Thyroid gland (tissue), 4 donors: Measurements from ENCODE around the gene ZNF320.

Experiments used
- POLR2A ChIP-seq, 2 donors: fragments of 450-650 bp; IDR thresholded peaks; one replicate each; pipeline ENCODE4 v1.6.1; 2017; ENCODE audit warnings: antibody characterized with exemption in 2 of 2, mild to moderate bottlenecking in 2 of 2, moderate library complexity in 1 of 2
- TF ChIP-seq, protein P1 (sequence below), 6 experiments: fragments of 200-600 bp in 3 of 6; fragments of 450-650 bp in 3 of 6; sonication (generic) in 3 of 6; IDR thresholded peaks; one replicate each; pipeline ENCODE4 v1.5.1; 2016 to 2019; ENCODE audit warnings: antibody characterized with exemption in 6 of 6, mild to moderate bottlenecking in 2 of 6, inconsistent platforms in 1 of 6, moderate library complexity in 1 of 6

DNA sequence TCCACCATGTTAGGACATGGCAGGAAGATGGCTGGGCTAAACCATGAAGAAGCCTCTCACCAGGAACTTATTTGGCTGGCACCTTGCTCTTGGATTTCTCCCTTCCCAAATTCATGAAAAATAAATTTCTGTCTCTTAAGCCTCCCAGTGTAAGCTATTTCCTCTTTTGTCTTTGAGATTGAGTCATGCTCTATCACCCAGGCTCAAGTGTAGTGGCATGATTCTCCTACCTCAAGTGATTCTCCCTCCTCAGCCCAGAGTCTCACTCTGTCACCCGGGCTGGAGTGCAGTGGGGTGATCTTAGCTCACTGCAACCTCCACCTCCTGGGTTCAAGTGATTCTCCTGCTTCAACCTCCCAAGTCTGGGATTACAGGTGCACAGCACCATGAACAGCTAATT, 13.2 kb upstream of the ZNF320 start:
- TF ChIP-seq, protein P1, sequence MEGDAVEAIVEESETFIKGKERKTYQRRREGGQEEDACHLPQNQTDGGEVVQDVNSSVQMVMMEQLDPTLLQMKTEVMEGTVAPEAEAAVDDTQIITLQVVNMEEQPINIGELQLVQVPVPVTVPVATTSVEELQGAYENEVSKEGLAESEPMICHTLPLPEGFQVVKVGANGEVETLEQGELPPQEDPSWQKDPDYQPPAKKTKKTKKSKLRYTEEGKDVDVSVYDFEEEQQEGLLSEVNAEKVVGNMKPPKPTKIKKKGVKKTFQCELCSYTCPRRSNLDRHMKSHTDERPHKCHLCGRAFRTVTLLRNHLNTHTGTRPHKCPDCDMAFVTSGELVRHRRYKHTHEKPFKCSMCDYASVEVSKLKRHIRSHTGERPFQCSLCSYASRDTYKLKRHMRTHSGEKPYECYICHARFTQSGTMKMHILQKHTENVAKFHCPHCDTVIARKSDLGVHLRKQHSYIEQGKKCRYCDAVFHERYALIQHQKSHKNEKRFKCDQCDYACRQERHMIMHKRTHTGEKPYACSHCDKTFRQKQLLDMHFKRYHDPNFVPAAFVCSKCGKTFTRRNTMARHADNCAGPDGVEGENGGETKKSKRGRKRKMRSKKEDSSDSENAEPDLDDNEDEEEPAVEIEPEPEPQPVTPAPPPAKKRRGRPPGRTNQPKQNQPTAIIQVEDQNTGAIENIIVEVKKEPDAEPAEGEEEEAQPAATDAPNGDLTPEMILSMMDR (IDR thresholded peaks at IDR 0.05): no peak
- no peak for TF ChIP-seq POLR2A (IDR thresholded peaks at IDR 0.05)
